Left renal pelvis (tissue), 4 donors: ENCODE data around the gene ZNF658. TPM values are rescaled to one million over a fixed set of nuclear protein-coding genes. Genes with fewer than 3 reads are reported as not detected.
"Not testable (repeated sequence)": the region's sequence is repeated elsewhere in the genome, so short reads cannot be mapped to it uniquely, and the experiment has no call there.

Experiments used
- DNase-seq, 4 donors: peaks; one replicate each; pipeline ENCODE4 v3.0.0-alpha.2; 2013; ENCODE audit warnings: low read depth in 4 of 4, low spot score in 3 of 4
- polyA plus RNA-seq, 4 donors: library from polyadenylated mRNA; unstranded; fragments of 120-200 nt; gene quantifications; one replicate each; pipeline ENCODE4 v1.2.1, GENCODE V29; 2013; ENCODE audit not compliant: insufficient read length in 4 of 4

Gene ZNF658
- 10 to 100 TPM in 2 of 4 donors, 1 to 10 TPM in 2; 9.0 to 11.8 (median 10.1) TPM for polyA plus RNA-seq

DNA sequence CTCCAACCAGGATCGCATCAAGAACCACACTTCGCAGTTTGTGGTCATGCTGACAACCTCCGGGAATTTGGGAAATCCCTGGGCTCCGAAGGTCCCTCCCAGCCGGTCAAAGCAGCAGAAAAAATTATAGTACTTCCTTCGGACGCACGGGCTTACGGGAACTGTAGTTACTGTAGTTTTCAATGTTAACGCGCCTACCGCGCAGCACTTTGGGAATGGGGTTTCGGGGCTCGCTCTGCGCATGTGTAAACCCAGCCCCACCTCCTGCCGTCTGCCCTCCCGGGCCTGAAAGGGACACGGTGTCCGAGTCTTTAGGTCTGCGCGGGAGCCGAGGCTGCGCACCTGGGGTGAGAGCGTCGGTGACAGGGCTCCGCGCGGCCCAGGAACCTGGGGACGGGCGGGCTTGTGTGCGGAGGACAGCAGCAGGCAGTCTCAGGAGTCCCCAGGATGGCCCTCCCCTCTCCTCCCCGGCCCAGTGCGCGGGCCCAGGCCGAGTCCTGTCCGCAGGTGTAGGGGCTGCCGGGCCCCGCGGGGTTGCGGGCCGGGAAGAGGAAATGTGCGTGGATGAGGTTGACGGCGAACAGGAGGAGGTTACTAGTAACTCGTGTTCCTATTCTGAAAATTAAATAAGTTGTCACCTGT, at the start of gene ZNF658:
Gene ZNF658, plus strand, starts transcription at position 236 of the 642 bp plus-strand sequence. CDS start 2,837 bp downstream, outside the sequence.
- DNase-seq, result peak; percentile 58 to 78 (median 68)

DNA sequence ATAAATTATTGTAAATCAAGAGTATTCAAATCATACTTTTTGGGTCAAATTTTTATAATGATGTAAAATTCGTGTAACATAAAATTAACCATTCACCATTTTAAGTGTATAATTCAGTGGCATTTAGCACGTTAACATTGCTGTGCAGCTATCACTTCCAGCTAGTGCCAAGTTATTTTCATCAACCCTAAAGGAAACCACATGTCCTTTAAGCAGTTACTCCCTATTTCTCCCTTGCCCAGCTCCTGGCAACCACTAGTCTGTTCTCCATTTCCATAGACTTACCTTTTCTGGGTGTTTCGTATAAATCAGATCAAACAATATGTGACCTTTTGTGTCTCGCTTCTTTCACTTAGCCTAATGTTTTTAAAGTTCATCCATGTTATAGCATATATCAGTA, 38.8 kb upstream of the ZNF658 start:
- DNase-seq, result not testable (repeated sequence)

DNA sequence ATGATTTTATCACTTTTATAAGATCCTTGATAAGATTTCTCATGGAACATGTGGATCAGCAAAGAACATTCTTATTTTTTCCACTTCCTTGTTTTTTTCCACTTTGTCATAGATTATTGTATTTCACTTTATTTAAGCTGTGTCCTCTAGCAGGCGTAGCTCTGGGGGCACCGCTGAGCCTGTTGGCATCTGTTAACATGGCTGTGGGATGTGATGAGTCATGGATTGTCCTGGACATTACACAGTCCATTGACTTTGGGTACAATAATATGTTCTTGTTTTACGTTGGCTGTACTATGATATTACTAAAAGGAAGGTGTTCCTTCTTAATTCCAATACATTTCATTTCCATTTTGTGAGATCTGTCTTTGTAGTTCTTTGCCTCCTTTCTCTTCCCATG, 31.9 kb upstream of the ZNF658 start:
- DNase-seq, result not testable (repeated sequence)

DNA sequence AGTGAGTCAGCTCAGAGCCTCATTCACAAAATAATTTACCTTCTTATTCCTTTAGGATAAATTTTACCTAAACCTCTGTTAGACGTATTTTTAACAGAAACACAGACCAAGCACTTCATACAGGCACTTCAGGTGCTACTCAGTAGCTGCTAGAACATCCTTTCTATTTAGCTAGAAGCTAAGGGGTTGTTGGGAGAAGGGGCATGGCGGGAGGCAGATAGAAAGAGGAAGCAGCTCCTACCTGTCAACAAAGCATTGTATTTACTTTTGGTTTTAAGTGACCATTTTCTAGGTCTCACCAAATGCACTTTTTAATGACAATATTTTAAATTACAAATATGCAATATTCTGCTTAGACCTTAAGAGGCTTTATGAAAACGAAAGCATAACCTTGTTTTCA, 19.9 kb upstream of the ZNF658 start:
- not testable (repeated sequence) for DNase-seq

DNA sequence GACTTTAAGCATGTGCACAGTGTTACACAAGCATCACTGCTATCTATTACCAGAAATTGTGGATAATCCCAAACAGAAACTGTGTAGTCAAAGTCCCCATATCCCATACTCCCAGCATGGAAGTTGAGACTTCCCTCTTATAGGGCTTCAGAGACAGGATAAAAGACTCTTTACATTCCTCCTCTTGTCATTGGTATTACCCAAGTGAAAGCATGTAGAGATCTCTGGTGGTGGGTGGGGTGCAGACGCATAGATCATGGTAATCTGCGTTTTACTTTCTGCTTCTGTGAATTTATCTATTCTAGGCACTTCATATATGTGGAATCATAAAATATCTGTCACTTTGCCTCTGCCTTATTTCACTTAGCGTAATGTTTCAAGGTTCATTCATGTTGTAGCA, 18.7 kb upstream of the ZNF658 start:
- DNase-seq, result not testable (repeated sequence)

DNA sequence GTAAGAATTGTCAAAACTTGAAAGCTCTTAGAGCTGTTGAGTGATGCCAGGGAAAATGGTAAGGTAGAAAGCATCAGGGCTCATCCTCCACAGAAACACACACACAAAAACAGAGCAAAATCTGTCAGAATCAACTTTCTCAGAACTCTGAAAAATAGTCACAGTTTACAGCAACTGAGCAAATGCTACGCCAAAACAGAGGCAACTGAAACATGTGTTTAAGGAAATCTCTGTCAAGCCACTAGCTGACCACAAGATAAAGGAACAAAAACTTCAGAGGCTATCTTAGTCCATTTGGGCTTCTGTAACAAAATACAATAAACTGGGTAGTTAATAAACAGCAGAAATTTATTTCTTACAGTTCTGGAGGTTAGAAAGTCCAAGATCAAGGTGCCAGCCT, 10.2 kb upstream of the ZNF658 start:
- DNase-seq, result not testable (repeated sequence)

DNA sequence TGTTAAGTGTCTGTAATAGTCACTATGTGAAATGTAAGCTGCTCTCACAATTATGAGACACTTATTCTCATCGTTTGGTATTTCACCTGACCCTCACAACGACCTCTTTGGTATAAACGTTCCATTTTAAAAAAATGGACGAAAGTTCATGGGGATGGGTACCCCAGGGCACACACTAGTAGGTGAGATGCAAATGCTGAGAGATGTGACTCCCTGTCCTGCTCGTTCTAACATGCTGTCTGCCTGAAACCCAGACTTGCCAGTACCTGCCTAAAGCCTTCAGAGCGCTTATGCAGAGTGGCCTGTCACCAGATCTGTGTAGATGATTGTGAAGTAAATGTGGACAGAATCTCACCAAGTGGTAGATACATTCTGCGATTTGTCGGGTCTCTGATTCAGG, 616 bp downstream of the ZNF658 start:
- DNase-seq, result not testable (repeated sequence)

DNA sequence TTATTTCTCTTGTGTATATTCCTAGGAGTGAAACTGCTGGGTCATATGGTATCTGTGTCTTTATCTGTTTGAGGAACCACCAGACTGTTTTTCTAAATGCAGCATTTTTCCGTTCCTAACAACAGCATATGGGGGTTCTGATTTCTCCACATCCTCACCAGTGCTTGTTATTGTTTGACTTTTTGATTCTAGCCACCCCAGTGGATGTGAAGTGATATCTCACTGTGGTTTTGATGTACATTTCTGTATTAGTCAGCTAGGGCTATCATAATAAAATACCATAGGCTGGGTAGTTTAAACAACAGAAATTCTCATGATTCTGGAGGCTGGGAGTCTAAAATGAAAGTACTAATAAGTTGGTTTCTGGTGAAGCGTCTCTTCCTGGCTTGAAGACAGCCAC, 9.0 kb downstream of the ZNF658 start:
- not testable (repeated sequence) for DNase-seq

DNA sequence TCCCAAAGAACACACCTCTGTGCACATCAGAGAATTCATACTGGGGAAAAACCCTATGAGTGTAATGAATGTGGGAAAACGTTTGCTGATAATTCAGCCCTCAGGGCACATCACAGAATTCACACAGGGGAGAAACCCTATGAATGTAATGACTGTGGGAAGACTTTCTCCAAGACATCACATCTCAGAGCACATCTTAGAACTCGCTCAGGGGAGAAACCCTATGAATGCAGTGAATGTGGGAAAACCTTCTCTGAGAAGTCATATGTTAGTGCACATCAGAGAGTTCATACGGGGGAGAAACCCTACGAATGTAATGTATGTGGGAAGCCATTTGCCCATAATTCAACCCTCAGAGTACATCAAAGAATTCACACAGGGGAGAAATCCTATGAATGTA, 19.5 kb downstream of the ZNF658 start:
- not testable (repeated sequence) for DNase-seq

DNA sequence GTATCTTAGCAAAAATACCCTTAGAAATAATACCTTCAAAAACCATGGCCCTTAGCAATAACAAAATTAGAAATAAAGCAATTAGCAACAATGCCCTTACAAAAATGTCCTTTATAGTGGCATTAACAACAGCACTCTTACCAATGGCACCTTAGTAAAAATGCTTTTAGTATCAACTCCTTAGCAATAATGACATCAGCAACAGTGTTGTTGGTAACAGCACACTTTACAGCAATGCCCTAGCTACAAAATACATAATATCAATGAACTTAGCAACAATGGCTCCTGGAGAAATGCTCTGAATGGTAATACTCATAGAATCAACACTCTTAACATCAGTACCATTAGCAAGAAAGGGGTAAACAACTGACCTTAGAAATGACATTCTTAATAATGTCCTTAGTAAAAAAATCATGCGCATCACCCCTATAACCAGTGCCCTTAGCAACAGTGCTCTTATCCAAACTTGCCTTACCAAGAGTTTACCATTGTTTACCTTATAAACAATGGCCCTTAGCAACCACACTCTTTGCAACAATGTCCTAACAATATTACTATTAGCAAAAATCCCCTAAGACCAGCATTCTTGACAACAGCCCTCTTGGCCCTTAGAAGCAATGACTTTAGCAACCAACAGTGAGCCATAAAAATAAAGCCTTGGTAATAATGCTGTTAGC, 35.8 kb downstream of the ZNF658 start:
- not testable (repeated sequence) for DNase-seq

DNA sequence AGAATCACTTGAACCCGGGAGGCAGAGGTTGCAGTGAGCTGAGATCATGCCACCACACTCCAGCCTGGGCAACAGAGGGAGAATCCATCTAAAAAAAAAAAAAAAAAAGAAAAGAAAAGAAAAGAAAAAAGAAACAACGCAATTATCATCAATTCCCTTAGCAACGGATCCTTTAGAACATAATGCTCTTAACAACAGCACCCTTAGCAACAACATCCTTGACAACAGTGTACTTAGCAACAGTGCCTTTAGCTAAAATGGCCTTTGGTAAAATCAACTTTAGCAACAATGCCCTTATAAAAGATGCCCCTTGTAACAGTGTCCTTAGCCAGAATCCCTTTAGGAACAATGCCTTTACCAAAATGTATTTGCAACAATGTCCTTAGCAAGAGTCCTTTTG, 37.1 kb downstream of the ZNF658 start:
- DNase-seq, result not testable (repeated sequence)

DNA sequence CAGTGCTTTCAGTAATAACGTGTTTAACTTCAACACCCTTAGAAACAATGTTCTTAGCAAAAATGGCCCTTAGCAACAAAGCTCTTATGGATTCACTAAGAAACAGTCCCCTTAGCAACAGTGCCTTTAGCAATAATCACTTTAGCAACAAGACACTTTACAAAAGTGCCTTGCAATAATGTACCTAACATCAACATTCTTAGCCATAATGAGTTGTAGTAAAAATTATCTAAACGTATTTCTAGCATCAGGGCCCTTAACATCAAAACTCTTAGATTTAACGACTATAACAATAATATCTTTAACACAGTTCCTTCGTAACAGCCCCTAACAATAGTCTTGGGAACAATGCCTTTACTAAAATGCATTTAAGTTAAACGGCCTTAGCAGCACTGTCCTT, 37.8 kb downstream of the ZNF658 start:
- not testable (repeated sequence) for DNase-seq

DNA sequence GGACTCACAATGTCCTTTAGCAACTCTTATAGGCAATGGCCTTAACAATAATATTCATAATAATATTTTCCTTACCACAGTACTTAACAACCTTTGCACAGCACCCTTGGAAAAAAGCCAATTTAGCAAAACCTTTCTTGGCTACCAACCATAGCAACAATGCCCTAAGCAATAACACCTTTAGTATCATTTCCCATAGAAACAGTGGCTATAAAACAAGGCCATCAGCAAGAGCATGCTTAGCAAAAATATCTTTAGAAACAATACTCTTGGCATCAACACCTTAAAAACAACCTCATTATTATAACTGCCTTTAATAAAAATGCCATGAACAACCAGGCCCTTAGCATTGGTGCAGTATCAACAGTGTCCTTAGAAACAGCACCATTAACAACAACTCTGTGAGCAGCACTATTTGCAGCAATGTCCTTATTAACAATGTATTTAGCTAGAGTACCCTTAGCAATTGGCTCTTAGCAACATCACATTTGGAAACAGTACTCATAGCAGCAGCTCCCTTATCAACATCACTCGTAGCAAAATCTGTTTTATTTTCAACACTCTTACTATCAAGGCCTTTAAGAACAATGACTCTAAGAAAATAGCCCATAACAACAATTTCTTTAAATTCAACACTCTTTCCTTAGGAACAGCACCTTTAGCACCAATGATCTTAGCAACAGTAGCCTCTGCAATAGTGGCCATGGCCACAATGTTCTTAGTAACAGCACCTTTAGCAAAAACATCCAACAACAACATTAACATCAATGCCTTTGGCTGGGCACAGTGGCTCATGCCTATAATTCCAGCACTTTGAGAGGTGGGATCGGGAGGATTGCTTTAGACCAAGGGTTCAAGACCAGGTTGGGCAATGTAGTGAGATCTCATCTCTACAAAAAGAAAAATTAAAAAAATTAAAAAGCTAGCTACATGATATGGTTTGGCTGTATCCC, 39.6 kb downstream of the ZNF658 start:
- DNase-seq, result not testable (repeated sequence)

DNA sequence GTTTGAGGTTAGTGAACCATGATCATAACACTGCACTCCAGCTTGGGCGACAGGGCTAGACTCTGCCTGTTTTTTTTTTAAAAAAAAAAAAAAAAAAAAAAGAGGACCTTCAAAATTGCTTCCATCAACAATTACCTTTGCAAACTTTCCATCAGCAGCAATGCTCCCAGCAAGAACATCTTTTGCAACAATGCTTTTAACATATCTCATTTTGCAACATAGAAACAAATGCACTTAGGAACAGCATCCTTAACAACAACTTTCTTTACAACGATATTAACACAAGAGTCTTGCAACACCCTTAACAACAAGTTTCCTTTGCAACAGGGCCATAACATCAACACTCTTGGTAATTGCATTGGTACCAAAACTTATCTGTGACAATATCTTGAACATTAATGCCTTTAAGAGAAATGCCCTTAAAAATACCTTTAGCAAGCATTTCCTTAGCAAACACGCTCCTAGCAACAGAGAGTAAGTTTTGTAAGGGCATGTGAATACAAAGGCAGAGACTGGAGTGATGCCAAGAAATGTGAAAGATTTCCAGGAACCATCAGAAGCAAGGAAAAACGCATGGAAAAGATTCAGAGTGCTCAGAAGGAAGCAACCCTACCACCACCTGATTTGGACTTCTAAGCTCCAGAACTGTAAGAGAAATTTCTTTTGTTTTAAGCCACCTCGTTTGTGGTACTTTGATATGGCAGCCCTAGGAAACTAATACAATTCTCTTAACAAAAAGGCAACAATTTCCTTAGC, 42.1 kb downstream of the ZNF658 start:
- peak in 1 of 4 donors; percentile 6 for DNase-seq

DNA sequence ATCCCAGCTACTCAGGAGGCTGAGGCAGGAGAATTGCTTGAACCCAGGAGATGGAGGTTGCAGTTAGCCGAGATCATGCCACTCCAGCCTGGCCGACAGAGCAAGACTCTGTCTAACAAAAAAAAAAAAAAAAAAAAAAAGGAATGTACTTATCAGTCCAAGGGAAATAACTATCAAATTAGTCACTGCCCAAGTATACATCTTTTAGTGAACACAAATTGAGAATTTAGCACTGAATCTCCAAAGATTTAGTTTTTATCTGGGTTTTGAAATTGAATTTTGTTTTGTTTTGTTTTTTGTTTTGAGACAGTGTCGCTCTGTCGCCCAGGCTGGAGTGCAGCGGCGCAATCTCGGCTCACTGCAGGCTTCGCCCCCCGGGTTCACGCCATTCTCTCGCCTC, 52.1 kb downstream of the ZNF658 start:
- DNase-seq, result not testable (repeated sequence)

Other genes with a start within 250 kb of the ZNF658 start
- gene SPATA31A3, start 91.8 kb downstream of the ZNF658 start, polyA plus RNA-seq, result not detected